HG03442 (cell line): ENCODE measurements around the gene CUEDC1.
"Not testable (repeated sequence)": the region's sequence is repeated elsewhere in the genome, so short reads cannot be mapped to it uniquely, and the experiment has no call there.

Experiments
- ATAC-seq: cut with Tn5 transposase; IDR thresholded peaks from one replicate; pipeline ENCODE4 v1.9.1; 2021; ENCODE audit warnings: mild to moderate bottlenecking, moderate library complexity; ENCODE audit not compliant: unreplicated experiment

Gene CUEDC1

GRCh38 chr17:57846056-57846945, 108.9 kb downstream of the CUEDC1 start:
- ATAC-seq, result not testable (repeated sequence)

DNA sequence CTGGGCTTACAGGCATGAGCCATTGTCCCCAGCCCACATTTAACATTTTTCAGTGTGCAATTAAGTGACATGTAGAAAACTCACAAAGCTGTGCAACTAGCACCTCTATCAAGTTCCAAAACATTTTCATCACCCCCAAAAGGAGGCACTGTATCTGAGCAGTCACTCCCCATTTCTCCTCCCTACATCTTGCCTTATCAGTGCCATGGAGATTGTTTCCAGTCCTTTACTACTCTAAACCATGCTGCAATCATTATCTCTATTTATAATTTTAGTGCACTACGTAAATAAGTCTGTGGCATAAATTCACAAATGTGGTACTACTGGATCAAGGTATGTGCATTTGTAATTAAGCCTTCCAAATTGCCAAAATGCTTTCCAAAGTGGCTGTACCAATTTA, 112.9 kb downstream of the CUEDC1 start:
- ATAC-seq, result no peak

- no peak for ATAC-seq
These were observed 115.7 kb downstream of the CUEDC1 start for GRCh38 chr17:57839571-57839923.

GRCh38 chr17:57838857-57839570, 116.2 kb downstream of the CUEDC1 start:
- ATAC-seq, result no peak

- no peak for ATAC-seq
These were observed 116.8 kb downstream of the CUEDC1 start for GRCh38 chr17:57838453-57838852.

DNA sequence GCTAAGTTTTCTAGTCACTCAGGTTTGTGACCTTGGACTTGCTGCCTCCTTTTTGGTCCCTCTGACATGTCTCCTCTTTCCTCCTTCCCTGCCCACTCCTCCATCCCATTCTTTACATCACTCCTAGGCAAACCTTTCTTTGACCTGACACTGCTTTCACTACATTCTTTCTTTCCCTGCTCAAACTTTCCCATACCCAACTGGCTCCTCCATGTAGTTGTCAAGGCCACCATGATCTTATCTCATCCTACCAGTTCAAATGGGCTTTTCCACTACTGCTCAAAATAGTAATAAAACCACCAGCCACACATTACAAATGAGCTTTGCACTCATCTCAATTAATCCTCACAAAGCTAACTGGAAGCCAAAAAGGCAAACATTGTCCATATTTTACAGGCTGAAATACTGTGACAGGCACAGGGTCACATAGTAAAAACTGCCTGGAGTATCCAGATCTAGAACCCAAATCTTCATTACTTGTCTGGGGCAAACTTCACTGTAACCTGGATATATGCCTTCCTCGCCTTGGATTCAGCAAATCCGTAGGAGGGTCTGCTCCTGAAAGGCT, 119.8 kb downstream of the CUEDC1 start:
- ATAC-seq, result no peak

GRCh38 chr17:57834146-57834741, 121.0 kb downstream of the CUEDC1 start:
- ATAC-seq, result no peak

GRCh38 chr17:57833179-57833939, 121.9 kb downstream of the CUEDC1 start:
- ATAC-seq, result no peak

DNA sequence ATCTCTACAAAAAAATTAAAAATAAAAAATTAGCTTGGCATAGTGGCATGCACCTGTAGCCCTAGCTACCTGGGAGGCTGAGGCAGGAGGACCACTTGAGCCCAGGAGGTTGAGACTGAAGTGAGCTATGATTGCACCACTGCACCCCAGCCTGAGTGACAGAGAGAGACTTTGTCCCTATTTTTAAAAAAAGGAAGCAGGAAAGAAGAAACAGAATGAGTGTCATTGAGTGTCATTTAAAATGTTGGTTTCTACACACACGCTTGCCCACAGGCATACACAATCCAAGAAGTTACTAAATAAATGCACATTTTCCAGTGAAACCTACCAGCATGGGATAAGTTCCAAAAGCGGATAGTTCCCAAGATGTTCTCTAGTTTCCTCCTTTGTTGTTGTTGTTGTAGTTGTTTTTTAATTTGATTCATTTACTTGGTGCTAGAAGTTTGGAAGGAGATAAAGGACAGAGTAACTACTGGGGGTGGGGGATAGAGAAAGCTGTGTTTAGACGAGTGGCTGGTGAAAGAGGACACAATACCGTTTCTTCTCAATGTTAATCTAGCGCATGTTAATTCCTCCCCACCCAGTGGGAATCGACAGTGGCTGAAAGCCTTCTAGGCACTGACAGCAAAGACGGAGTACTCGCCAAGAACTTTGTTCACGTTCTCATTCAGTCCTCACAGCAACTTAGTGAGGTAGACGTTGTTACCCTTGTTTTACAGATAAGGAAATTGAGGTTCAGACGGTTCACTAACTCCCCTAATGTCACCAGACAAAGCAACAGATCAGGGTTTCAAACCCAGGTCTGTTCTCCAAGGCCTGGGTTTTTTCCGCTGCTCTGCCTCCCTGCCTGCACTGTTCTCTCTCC, 122.7 kb downstream of the CUEDC1 start:
- no peak for ATAC-seq

GRCh38 chr17:57830880-57831279, 124.3 kb downstream of the CUEDC1 start:
- ATAC-seq, result no peak

GRCh38 chr17:57823469-57824401, 131.5 kb downstream of the CUEDC1 start:
- no peak for ATAC-seq

DNA sequence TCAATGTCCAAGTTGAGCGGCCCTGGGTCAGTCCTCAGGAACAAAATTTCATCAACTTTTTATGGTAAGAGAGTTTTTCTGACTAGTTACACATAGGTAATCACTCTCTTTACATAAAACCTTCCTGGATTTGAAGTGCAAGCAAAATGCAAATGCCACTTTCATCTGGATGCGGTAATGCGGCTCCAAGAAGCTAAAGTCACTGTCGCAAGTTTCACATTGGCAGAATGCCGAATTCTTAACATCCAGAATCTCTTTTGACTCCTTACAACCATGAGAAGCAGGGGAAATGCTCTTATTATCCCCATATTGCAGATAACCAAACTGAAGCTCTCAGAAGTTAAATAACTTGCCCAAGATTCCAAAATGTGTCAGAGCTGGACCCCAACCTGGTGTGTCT, 135.3 kb downstream of the CUEDC1 start:
- ATAC-seq, result no peak

DNA sequence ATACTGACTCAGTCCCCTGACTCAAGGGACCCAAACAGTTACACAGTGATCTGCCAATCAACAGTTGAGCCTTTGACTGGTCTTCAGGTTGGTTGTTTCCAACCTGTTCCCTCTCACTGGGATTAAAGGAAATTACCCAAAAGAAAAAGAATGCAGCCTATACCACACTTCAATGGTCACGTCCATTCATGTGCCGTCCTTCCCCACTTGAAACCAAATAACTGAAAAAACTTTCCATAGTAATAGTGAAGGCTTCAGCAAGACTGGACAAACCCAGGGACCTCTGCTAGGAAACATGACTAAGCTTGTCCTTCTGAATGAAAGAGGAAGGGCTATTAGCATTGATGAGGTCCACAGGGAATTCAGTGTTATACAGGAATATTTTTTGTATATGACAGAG, 135.9 kb downstream of the CUEDC1 start:
- no peak for ATAC-seq

- no peak for ATAC-seq
These were observed 137.1 kb downstream of the CUEDC1 start for GRCh38 chr17:57818066-57818465.

DNA sequence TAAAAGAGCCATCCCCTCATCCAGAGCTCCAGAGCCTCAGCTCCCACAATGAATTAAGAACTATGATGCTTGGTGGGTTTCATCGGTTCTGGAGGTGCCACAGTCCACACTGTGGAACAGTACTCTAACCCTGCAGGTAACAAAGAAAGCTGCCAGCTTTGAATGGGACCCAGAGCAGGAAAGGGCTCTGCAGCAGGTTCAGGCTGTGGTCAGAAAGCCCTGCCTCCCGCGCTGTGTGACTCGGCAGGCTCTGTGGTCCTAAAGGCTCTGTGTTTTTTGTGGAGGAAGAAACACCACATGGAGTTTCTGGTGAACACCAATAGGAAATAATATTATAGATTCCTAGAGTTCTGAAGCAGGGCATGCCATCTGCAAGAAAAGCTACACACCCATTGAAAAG, 137.9 kb downstream of the CUEDC1 start:
- no peak for ATAC-seq

GRCh38 chr17:57814421-57814820, 140.8 kb downstream of the CUEDC1 start:
- ATAC-seq, result no peak

DNA sequence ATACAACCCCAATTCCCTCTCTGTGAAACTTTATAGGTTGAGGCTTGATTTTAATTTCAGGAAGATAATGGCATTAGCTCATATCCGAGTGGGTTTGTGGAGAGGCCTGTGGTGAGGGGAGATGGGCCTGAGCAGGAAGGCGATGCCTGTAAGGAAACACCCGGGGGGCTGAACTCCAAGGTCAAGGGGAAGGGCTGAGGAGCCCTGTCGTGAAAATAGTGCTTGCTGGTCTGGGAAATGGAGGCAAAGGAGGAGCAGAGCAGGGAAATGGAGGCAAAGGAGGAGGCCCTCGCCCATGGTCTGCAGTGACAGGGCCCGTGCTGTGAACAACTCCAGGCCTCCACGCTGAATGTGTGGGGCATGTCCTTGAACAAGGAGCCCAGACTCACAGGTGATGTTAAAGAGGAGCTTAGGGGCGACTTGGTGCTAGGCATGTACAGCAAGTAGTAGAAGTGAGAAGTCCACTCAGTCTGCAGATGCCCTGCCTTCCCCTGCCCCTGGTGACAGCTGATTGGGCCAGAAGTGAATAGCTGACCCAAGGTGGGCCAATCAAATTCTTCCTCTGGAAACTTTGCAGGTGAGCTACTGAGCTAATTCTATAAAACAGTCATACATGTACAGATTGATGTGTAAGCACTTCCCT, 143.5 kb downstream of the CUEDC1 start:
- no peak for ATAC-seq
